Mesodermal cell (in vitro differentiated cells): ENCODE data around the gene COL27A1.

Experiments
- H3K27ac ChIP-seq: 2 replicates; pipeline ENCODE4 v1.7.0; 2013; ENCODE audit warnings: mild to moderate bottlenecking, low read depth, low read length, moderate library complexity; ENCODE audit not compliant: severe bottlenecking
- H3K36me3 ChIP-seq: 2 replicates; pipeline ENCODE4 v1.7.1; 2013; ENCODE audit warnings: mild to moderate bottlenecking, low read length, moderate library complexity; ENCODE audit not compliant: control insufficient read depth, insufficient read depth
- H3K4me1 ChIP-seq: one replicate; pipeline ENCODE4 v1.7.1; 2013; ENCODE audit warnings: mild to moderate bottlenecking, low read length; ENCODE audit not compliant: insufficient read depth, control insufficient read depth, poor library complexity, severe bottlenecking
- H3K4me3 ChIP-seq: 2 replicates; pipeline ENCODE4 v1.7.0; 2013; ENCODE audit warnings: low read length, control low read depth, mild to moderate bottlenecking; ENCODE audit not compliant: insufficient read depth, poor library complexity, severe bottlenecking; ENCODE audit errors: extremely low read depth
- H3K9me3 ChIP-seq: 2 replicates; pipeline ENCODE4 v1.7.1; 2013; ENCODE audit warnings: mild to moderate bottlenecking, low read length, moderate library complexity; ENCODE audit not compliant: control insufficient read depth
- WGBS, 2 experiments: methylation state at CpG; one replicate each; pipeline ENCODE4 v1.1.5; 2013; ENCODE audit warnings: missing lambda C conversion rate in 2 of 2; ENCODE audit not compliant: insufficient coverage in 2 of 2; 5-methylcytosine and 5-hydroxymethylcytosine counted together

COL27A1 gene

DNA sequence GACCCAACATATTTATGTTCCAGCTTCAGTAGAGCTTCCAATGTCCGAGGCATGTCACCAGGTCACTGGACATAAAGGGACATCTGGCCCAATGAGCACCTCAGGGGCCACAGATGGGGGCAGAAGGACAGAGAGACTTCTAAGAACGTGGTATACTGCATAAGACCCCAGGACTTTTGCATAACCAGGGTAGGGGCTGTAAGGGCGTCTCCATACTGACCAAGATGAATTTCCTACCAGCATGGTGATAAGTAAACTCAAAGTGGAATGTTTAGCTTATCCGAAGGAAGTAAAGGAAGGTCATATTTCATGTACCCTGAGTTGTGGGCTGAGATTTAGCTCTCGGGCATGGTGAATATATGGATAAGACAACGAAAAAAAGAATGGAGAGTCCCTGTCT lies 17.5 kb upstream of the COL27A1 start:
- Histone ChIP-seq H3K4me3 (no peak overlapping the region), H3K4me1 (peaks cover 3% of the 10 kb centered on the region), H3K9me3 (no peaks in the 10 kb centered on the region), H3K36me3 (no peaks in the 10 kb centered on the region), H3K27ac (no peak overlapping the region)
- 82% methylated on average over 3 to 5 of the region's 6 CpGs for whole genome bisulfite sequencing, 2 experiments

DNA sequence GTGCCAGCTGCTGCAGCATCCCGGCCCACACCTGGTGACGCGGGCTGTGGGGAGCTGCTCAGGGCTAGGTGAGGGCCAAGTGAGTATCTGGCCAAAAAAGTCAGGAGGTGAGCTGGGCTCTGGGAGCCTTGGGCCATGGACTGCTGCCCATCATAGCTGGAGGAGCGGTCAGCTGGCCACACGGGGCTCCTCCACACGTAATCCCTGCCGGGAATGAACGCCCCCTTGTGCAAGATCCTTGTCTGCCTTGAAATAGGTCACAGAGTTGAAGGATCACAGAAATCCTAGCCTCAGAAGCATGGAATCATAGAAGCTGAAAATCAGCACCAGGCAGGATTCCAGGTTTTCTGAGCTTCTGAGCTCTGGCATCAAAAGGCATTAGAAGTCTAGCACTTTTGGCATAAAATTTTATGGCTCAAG lies 16.8 kb upstream of the COL27A1 start:
- Histone ChIP-seq H3K4me3 (no peak overlapping the region), H3K27ac (no peak overlapping the region), H3K36me3 (no peaks in the 10 kb centered on the region), H3K9me3 (no peaks in the 10 kb centered on the region), H3K4me1 (peaks cover 3% of the 10 kb centered on the region)
- 87 to 90% methylated on average over 8 of the region's 8 CpGs for WGBS, 2 experiments

DNA sequence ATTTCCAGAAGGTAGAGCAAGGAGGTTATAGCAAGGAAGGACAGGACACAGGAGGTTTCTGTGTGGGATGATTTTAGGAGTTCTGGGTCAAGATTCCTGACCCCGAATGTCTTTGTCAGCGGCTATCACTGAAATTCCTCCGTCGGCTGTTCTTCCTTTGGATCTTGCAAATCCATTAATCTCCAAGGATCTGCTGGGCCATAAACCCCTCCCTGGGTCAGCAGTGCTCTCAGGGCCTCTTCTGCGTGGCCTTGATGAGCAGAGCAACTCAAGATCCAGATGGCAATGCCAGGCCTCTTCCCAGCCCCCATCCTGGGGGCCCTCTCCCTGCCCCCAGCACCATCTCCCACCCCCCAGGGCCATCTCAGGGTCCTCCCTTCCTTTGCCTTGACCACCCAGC lies 16.3 kb upstream of the COL27A1 start:
- WGBS, 2 experiments, result 89 to 94% methylated on average over 4 to 5 of the region's 5 CpGs

DNA sequence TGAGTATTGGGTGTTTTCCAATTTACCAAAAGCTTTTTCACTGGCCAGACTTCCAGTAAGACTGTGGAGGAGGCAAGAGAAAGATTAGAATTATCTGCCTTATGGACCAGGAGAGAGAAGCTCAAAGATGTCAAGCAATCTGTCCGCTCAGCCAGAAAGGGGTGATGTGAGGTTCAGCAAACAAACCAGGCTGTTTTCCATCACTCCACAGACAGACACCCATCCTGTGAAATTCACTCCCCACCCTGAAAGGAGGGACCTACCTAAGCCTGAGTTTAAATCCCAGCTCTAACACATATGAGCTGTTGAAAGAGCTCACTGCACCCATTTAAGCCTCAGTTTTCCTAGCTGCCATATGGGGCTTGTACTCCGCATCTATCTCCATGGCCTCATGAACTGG lies 14.9 kb upstream of the COL27A1 start:
- no peak overlapping the region for H3K27ac ChIP-seq
- WGBS, 2 experiments, result 100% methylated on average over 1 of the region's 2 CpGs
- no peaks in the 10 kb centered on the region for H3K9me3 ChIP-seq
- H3K4me1 ChIP-seq, result peaks cover 3% of the 10 kb centered on the region
- no peaks in the 10 kb centered on the region for H3K36me3 ChIP-seq
- no peak overlapping the region for H3K4me3 ChIP-seq

More for the DNA sequence above, 16.3 kb upstream of the COL27A1 start:
- Histone ChIP-seq H3K4me1 (peaks cover 3% of the 10 kb centered on the region), H3K9me3 (no peaks in the 10 kb centered on the region), H3K27ac (no peak overlapping the region), H3K4me3 (no peak overlapping the region), H3K36me3 (no peaks in the 10 kb centered on the region)

DNA sequence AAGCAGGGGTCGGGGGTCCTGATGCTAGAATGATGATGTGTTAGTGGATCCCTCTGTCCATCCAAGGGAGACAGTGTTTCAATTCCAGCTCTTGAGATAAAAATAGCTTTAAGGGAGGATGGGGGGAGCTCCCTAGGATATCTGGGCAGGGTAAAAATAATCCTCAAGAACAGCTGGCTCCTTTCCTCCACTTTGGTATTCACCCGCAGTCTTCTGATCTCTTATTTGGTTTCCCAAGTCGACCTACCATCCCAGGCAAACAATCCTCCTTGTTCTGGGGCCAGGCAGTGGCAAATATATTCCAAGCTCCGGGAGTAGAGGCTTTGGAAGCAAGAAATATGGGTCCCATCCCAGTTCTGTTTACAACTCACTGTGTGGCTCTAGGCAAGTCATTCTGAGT lies 14.5 kb upstream of the COL27A1 start:
- H3K36me3 ChIP-seq, result no peaks in the 10 kb centered on the region
- H3K4me3 ChIP-seq, result no peak overlapping the region
- H3K27ac ChIP-seq, result no peak overlapping the region
- WGBS, 2 experiments, result 82 to 100% methylated on average over 1 to 4 of the region's 4 CpGs
- no peaks in the 10 kb centered on the region for H3K9me3 ChIP-seq
- H3K4me1 ChIP-seq, result peaks cover 3% of the 10 kb centered on the region

DNA sequence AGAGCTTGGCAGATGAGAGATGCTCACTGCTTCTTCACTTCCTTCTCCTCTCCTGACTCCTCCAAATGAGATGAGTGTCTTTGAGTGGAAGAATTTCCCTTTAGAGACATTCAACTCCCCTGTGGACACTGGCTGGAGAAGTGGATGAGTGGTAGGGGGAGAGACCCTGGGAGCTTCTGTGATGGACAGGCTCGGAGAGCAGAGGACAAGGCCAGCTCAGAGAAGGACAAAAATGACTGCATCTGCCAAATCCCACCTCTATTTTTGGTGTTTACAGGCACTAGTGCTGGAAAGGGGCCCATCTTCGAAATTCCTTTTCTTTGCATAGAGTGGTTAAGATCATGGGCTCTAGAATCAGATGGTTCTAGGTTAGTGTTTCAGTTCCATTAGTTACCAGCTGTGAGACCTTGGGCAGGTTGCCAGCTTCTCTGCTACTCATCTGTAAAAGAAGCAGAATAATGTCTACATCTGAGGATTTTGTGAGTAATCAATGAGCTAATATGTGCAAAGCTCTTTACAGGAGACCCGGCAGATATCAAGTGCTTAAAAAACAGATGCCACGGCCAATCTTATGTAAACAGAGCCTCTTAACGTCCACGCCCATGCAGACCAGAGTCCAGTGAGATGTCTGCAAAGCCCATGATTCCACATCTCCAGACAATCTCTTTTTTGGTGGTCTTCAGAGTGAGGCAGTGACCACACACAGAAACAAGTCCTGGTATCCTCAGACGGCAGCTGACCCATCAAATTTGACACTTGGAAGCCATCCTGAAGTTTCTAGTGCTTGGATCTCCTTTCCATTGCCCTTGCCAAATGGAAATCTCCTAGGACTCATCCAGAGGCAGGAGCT lies 13.6 kb upstream of the COL27A1 start:
- H3K27ac ChIP-seq, result no peak overlapping the region
- no peaks in the 10 kb centered on the region for H3K36me3 ChIP-seq
- no peaks in the 10 kb centered on the region for H3K9me3 ChIP-seq
- 83 to 94% methylated on average over 6 to 7 of the region's 7 CpGs for WGBS, 2 experiments
- H3K4me1 ChIP-seq, result peaks cover 3% of the 10 kb centered on the region
- H3K4me3 ChIP-seq, result no peak overlapping the region

DNA sequence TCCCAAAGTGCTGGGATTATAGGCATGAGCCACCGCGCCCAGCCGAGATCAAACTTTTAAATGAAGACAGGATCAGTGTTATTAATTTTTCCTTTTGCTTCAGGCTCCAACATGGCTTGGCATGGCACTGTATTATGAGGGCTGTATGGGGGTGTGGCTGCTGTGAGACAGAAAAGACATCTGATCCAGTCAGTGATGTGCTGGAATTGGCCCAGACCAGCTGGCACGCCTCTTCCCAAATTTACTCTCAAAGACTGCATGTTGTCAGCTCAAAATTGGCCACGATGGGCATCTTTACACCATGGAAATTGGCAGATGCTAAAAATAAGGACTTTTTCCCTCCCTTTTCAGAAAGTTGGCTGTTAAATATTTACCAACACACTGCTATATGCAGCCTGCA lies 12.1 kb upstream of the COL27A1 start:
- H3K36me3 ChIP-seq, result no peaks in the 10 kb centered on the region
- H3K4me1 ChIP-seq, result peaks cover 3% of the 10 kb centered on the region
- WGBS, 2 experiments, result 98 to 100% methylated on average over 3 to 4 of the region's 5 CpGs
- no peak overlapping the region for H3K27ac ChIP-seq
- H3K4me3 ChIP-seq, result no peak overlapping the region
- no peaks in the 10 kb centered on the region for H3K9me3 ChIP-seq

DNA sequence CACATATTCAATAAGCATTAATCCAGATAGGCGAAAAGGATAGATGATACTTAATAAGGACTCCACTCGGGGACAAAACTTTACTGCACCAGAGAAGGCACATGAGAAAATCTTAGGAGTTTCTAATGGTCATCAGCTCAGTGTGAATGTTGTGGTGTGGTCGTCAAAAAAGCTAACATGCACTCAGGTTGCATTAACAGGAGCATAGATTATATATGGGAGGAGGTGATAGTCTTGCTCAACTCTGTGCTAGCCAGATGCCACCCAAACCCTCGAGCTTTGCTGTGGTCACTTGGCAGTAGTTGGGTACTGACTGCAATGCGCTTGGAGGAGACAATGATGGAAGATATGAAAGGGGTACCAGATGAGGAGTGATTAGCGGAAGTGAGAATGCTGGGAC lies 8.6 kb upstream of the COL27A1 start:
- peaks cover 7% of the 10 kb centered on the region for H3K4me1 ChIP-seq
- WGBS, 2 experiments, result 89 to 96% methylated on average over 5 to 6 of the region's 6 CpGs

DNA sequence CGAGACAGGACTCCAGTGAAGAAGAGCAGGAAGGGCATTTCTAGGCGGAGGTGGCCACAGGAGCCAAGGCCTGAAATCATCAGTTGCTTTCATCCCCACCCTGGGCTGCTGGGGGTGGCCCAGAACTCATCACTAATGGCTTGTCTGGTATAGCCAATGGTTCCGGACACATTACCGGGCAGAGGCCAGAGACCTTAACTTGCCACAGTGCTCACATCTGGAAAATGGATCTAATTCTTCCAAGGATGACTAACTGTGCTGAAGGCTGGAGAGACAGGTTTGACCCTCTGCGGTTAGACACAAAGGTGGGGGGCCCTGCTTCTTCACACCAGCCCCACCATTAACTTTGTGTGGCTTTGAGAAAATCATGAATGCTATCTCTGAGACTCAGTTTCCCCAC lies 6.2 kb upstream of the COL27A1 start:
- no peak overlapping the region for H3K27ac ChIP-seq
- 91 to 95% methylated on average over 4 to 5 of the region's 5 CpGs for WGBS, 2 experiments
- H3K9me3 ChIP-seq, result no peaks in the 10 kb centered on the region
- no peak overlapping the region for H3K4me3 ChIP-seq
- H3K36me3 ChIP-seq, result no peaks in the 10 kb centered on the region
- peaks cover 8% of the 10 kb centered on the region for H3K4me1 ChIP-seq

More for the DNA sequence above, 8.6 kb upstream of the COL27A1 start:
- no peak overlapping the region for H3K27ac ChIP-seq
- H3K4me3 ChIP-seq, result no peak overlapping the region
- H3K9me3 ChIP-seq, result no peaks in the 10 kb centered on the region
- H3K36me3 ChIP-seq, result no peaks in the 10 kb centered on the region

DNA sequence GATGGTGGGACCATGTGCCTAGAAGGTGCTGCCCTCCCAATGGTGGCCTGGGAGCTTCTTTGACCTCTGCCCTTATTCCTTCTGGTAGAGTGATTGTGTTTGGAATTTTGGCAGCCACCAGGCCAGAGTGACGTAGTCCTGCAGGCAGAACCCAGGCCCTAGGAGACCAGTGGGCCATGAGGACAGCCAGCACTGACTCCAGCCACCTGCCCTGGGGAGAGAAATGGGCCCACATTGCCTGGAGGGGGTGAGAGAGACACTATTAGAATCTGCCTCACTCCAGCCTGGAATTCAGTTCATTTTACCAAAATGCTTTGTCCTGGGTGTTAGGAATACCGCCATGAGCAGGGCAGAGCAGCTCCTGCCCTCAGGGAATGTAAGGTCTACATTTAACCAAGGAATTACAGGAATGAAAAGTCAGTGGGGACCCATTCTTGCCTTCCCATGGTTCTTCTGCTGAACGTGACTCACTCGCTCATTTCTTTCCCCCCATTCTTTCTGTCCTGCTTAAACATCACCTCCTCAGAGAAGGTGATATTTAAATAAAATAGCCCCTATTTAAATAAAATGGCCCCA lies 5.5 kb upstream of the COL27A1 start:
- Histone ChIP-seq H3K27ac (no peak overlapping the region), H3K4me1 (peaks cover 8% of the 10 kb centered on the region), H3K36me3 (no peaks in the 10 kb centered on the region), H3K9me3 (no peaks in the 10 kb centered on the region), H3K4me3 (no peak overlapping the region)
- 86 to 90% methylated on average over 1 to 4 of the region's 4 CpGs for WGBS, 2 experiments

DNA sequence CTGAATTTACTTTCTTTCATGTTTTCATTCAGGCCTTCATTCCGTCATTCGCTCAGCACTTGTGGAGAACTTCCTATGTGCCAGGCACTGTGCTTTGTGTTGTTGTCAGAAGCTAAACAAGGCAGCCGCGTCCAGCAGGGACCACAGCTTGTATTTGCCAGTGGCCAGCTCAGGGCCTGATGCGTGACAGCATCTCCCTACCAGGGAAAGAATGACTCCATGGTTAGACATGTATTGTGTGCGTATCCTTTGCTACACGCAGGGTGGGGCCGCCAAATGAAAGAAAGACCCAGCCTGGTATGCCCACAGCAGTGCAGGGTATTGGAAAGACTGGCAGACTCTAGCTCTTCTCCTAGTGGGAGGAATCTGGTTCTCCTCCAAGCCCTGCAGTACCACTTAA lies 4.7 kb upstream of the COL27A1 start:
- Histone ChIP-seq H3K4me3 (no peak overlapping the region), H3K9me3 (no peaks in the 10 kb centered on the region), H3K27ac (no peak overlapping the region), H3K36me3 (no peaks in the 10 kb centered on the region), H3K4me1 (peaks cover 8% of the 10 kb centered on the region)
- WGBS, 2 experiments, result 86 to 89% methylated on average over 7 to 8 of the region's 8 CpGs
